Measurements from ENCODE around the gene MAFB.

Gene MAFB

DNA sequence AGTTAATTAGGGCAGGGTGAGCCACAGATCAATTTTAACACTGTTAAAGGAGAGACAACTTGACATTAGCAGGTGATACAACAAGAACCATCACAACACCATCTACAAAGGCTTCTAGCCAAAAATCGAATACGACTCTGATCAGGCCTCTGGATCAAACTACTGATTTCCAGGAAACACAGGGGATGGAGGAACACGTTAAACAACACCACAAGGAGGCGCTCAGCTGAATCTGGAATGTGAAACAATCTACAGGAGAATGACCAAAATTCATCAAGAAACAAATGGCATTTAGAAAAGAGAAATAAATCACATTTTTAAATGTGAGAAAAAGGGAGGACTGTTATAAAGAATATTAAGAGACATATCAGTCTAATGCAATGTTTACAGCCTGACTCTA, 13.5 kb upstream of the MAFB start:
- Histone ChIP-seq H3K9me3 (ENCODE audit: control insufficient read depth, insufficient read depth, low read length) (0 out of 2 replicates have a peak, but pooled peaks cover 4% of the 10 kb centered on the region), H3K4me1 (ENCODE audit: control insufficient read depth, insufficient read depth, low read length) (no peaks in the 10 kb centered on the region), H3K27me3 (ENCODE audit: control insufficient read depth, insufficient read depth, low read length) (peaks cover 14% of the 10 kb centered on the region), H3K9ac (ENCODE audit: low read depth, low read length) (no peak overlapping the region), H3K4me3 (ENCODE audit: low read depth, low read length) (no peak overlapping the region), H3K36me3 (ENCODE audit: control insufficient read depth, insufficient read depth, low read length) (no peaks in the 10 kb centered on the region), H3K27ac (ENCODE audit: low read depth, low read length) (no peak overlapping the region)

DNA sequence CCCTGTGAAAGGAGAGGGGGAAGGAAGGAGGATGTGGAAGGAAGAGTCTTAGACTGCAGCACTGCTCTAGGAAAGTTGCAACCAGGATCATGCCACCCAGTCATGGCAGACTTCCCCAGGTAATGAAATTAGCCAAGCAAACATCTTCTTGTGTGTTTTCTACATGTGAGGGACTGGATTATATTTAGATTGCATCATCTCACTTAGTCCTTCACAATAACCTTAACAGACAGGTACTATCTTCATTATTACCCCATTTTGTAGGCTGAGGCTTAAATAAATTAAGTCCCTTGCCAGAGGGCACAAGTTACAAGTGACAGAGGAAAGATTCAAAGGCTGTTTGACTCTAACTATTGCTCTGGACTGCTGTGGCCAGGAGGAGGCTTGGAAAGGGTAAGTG, 9.7 kb upstream of the MAFB start:
- Histone ChIP-seq H3K4me1 (ENCODE audit: control insufficient read depth, insufficient read depth, low read length) (no peaks in the 10 kb centered on the region), H3K4me3 (ENCODE audit: low read depth, low read length) (no peak overlapping the region), H3K9me3 (ENCODE audit: control insufficient read depth, insufficient read depth, low read length) (0 out of 2 replicates have a peak, but pooled peaks cover 4% of the 10 kb centered on the region), H3K9ac (ENCODE audit: low read depth, low read length) (no peak overlapping the region), H3K27ac (ENCODE audit: low read depth, low read length) (no peak overlapping the region), H3K36me3 (ENCODE audit: control insufficient read depth, insufficient read depth, low read length) (no peaks in the 10 kb centered on the region), H3K27me3 (ENCODE audit: control insufficient read depth, insufficient read depth, low read length) (peaks cover 52% of the 10 kb centered on the region)

DNA sequence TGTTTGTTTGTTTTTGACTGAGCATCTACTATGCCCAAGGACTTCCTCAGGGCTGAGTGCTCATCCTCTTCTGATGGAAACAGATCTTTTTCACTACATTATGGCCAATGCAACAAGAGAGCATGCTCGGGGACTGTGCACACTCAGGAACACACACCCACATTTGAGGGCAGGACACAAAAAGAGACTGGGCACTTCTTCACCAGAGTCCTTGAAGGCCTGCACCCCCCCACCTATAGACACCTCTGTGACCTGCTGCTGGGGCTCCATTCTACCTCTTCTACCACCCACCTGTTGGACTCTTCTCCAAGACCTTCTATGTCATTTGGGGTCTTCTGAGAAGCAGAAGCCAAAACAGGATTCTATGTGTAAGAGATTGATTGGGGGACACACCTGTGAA, 9.2 kb upstream of the MAFB start:
- H3K4me1 ChIP-seq (ENCODE audit: control insufficient read depth, insufficient read depth, low read length): no peaks in the 10 kb centered on the region
- H3K27me3 ChIP-seq (ENCODE audit: control insufficient read depth, insufficient read depth, low read length): peaks cover 56% of the 10 kb centered on the region

DNA sequence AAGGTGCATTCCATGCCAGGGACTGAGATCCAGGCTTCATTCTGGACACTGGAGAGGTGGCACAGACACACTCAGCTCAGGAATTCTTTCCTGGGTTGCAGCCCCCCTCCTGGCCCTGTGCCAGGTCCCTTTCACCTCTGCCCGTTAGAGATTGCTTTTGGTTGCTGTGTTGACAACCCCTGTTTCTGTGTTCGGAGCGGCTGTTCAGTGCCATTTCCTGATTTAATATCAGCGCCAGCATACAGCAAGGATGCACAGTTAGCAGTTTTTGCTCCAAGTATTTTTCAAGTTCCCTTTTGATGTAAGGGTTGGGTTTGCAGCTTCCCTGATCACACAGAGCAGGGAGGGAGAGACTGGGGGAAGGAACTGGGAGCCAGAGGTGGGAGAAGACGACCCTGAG, 8.5 kb upstream of the MAFB start:
- Histone ChIP-seq H3K27me3 (ENCODE audit: control insufficient read depth, insufficient read depth, low read length) (peaks cover 64% of the 10 kb centered on the region), H3K9me3 (ENCODE audit: control insufficient read depth, insufficient read depth, low read length) (0 out of 2 replicates have a peak, but pooled peaks cover 3% of the 10 kb centered on the region), H3K36me3 (ENCODE audit: control insufficient read depth, insufficient read depth, low read length) (no peaks in the 10 kb centered on the region), H3K4me1 (ENCODE audit: control insufficient read depth, insufficient read depth, low read length) (no peaks in the 10 kb centered on the region; the same call in 1 of the 2 replicates), H3K27ac (ENCODE audit: low read depth, low read length) (no peak overlapping the region), H3K9ac (ENCODE audit: low read depth, low read length) (no peak overlapping the region), H3K4me3 (ENCODE audit: low read depth, low read length) (no peak overlapping the region)

More for the DNA sequence above, 9.2 kb upstream of the MAFB start:
- Histone ChIP-seq H3K9me3 (ENCODE audit: control insufficient read depth, insufficient read depth, low read length) (0 out of 2 replicates have a peak, but pooled peaks cover 4% of the 10 kb centered on the region), H3K36me3 (ENCODE audit: control insufficient read depth, insufficient read depth, low read length) (no peaks in the 10 kb centered on the region), H3K9ac (ENCODE audit: low read depth, low read length) (no peak overlapping the region), H3K27ac (ENCODE audit: low read depth, low read length) (no peak overlapping the region), H3K4me3 (ENCODE audit: low read depth, low read length) (no peak overlapping the region)

DNA sequence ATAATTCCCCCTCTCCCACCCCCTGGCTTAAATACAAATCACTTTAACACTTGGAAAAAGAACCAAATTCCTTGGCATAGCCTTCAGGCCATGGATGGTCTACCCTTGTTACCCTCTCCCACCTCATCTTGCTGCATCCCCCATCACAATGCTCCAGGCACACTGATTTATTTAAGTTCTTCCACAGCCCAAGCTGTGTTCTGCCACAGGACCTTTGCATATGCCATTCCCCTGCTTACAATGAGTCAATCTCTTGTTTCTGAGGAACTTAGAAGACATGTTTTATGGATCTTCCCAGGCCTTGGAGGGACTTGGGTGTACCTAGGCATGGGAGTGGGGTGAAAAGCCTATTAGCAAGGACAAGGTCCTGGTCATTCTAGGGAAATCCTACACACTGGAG, 6.2 kb upstream of the MAFB start:
- Histone ChIP-seq H3K27ac (ENCODE audit: low read depth, low read length) (no peak overlapping the region), H3K9me3 (ENCODE audit: control insufficient read depth, insufficient read depth, low read length) (no peaks in the 10 kb centered on the region), H3K27me3 (ENCODE audit: control insufficient read depth, insufficient read depth, low read length) (peaks cover 87% of the 10 kb centered on the region), H3K4me1 (ENCODE audit: control insufficient read depth, insufficient read depth, low read length) (peaks cover 12% of the 10 kb centered on the region; the same call in 1 of the 2 replicates), H3K9ac (ENCODE audit: low read depth, low read length) (no peak overlapping the region), H3K4me3 (ENCODE audit: low read depth, low read length) (no peak overlapping the region), H3K36me3 (ENCODE audit: control insufficient read depth, insufficient read depth, low read length) (no peaks in the 10 kb centered on the region)

DNA sequence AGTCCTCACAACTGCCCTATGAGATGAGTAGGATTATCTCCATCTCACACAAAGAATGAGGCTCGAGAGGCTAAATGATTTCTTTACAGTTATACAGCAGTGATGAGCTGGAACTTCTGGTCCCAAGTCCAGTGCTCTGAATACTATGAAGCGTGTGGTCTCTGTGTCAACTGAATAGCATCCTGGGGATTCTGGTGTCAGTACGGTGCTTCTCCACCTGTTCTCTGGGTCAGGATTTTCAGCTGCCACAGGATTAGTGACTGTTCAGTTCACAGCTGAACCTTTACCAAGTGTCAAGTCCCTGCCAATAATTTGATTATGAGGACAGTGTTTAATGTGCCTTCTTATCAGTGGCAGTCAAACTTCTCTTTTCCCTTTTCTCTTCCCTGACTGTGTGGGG, 5.2 kb upstream of the MAFB start:
- no peak overlapping the region for H3K9ac ChIP-seq (ENCODE audit: low read depth, low read length)
- no peaks in the 10 kb centered on the region for H3K9me3 ChIP-seq (ENCODE audit: control insufficient read depth, insufficient read depth, low read length)
- no peak overlapping the region for H3K4me3 ChIP-seq (ENCODE audit: low read depth, low read length)

DNA sequence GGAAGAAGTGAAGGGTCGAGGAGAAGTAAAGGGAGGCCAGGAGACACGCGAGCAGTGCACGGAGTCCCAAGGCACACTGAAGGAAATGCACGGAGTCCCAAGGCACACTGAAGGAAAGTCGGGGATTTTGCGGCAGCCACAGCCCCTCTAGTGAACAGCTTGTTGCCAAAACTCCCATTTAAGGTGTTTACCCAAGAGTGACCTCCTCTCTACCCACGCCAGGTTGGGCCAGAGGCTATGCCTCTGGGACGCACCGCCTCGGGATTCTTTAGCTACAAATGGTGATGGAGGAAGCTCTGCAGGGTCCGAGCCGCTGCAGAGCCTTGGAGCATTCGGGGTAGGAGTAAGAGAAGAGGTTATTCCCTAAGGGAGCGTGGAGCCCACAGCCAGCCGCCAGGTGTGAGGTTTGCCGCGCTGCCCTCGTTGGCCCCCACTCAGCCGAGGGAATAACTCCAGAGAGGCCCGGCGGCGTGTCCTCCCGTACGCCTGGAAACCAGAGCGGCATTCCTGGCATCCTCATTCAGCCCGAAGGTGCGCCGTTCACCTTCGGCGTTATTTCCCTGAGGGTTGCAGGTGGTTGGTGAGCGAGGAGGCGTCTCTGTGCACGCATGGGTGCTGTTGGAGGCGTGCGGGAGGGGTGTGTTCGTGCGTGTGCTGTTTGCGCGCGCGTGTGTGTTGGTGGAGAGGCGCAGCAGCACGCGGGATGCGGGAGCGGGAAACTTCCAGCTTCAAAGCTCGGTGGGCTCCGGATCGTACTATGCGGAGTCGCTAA, 3.4 kb upstream of the MAFB start:
- Histone ChIP-seq H3K9ac (ENCODE audit: low read depth, low read length) (no peak overlapping the region), H3K4me3 (ENCODE audit: low read depth, low read length) (peak overlapping the region; percentile 31), H3K27me3 (ENCODE audit: control insufficient read depth, insufficient read depth, low read length) (peaks cover 100% of the 10 kb centered on the region)

More for the DNA sequence above, 5.2 kb upstream of the MAFB start:
- Histone ChIP-seq H3K36me3 (ENCODE audit: control insufficient read depth, insufficient read depth, low read length) (no peaks in the 10 kb centered on the region), H3K27me3 (ENCODE audit: control insufficient read depth, insufficient read depth, low read length) (peaks cover 94% of the 10 kb centered on the region), H3K4me1 (ENCODE audit: control insufficient read depth, insufficient read depth, low read length) (peaks cover 12% of the 10 kb centered on the region; the same call in 1 of the 2 replicates), H3K27ac (ENCODE audit: low read depth, low read length) (no peak overlapping the region)

DNA sequence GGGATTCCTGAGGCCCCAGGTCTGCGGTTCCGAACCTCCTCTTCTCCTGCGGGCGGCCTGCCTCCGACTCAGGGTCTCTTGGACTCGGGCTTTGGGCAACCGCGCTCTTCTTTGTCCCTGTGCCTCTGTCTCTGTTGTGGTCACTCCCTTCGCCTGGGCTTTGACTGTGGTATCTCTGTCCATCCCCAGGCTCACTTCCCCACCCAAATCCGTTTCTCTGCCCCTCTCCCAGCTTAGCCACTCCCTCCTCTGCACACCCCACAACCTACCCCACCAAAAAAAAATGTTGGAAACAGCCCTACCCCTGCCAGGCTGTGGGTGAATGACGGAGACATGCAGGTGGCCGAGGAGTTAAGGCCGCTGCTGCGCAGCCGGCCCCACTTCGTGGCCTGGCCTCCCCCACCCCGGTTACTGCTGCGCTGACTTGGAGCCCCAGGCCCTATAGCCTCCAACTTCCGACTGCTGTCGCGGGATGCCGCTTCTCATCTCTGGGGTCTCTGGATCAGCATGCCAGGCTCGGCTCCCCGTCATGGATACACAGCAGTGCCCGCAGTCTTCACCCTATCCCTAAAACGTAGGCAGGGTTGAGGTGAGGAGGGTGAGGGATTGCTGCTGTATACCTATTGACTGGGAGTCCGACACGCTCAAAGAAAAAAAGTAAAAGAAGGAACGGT, 2.7 kb upstream of the MAFB start:
- no peak overlapping the region for H3K9ac ChIP-seq (ENCODE audit: low read depth, low read length)
- H3K27ac ChIP-seq (ENCODE audit: low read depth, low read length): no peak overlapping the region
- peaks cover 19% of the 10 kb centered on the region for H3K4me1 ChIP-seq (ENCODE audit: control insufficient read depth, insufficient read depth, low read length)
- no peaks in the 10 kb centered on the region for H3K36me3 ChIP-seq (ENCODE audit: control insufficient read depth, insufficient read depth, low read length)
- no peaks in the 10 kb centered on the region for H3K9me3 ChIP-seq (ENCODE audit: control insufficient read depth, insufficient read depth, low read length)
- H3K4me3 ChIP-seq (ENCODE audit: low read depth, low read length): peak overlapping the region; percentile 31
- peaks cover 100% of the 10 kb centered on the region for H3K27me3 ChIP-seq (ENCODE audit: control insufficient read depth, insufficient read depth, low read length)

More for the DNA sequence above, 3.4 kb upstream of the MAFB start:
- no peak overlapping the region for H3K27ac ChIP-seq (ENCODE audit: low read depth, low read length)
- H3K9me3 ChIP-seq (ENCODE audit: control insufficient read depth, insufficient read depth, low read length): no peaks in the 10 kb centered on the region
- no peaks in the 10 kb centered on the region for H3K36me3 ChIP-seq (ENCODE audit: control insufficient read depth, insufficient read depth, low read length)
- peaks cover 13% of the 10 kb centered on the region for H3K4me1 ChIP-seq (ENCODE audit: control insufficient read depth, insufficient read depth, low read length)

DNA sequence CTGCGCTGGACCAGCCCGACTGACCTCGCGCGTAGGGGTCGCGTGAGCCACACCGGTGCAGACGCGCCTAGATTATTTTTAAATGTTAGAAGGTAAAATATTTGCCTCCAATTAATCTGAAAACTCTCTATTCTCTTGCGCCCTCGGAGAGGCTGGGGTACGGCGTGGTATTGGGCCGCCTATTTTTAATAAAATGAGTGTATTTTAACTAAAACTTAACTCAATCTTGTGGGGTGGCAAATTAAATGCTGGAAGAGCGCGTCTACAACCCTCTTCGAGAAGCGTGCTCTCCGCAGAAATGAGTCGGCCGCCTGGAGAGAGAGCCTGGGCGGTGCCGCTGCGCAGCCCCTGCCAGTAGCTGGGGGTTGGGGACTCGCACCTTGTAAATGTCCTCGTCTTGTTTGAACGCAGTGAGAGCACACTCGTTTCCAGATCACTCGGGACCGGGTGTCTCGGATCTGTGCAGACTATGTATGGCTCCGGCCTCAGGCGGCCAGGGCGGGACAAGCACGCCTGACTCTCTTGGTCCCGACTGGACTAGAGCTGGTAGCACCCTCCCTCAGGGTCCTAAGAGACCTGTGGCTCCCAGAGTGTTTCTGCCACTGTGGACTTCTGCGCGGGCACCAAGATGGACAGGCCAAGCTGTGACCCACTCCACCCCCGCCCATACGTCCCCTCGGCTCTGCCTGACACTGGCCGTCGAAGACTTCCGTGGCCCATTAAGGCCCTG, 2.0 kb upstream of the MAFB start:
- Histone ChIP-seq H3K27ac (ENCODE audit: low read depth, low read length) (no peak overlapping the region), H3K4me3 (ENCODE audit: low read depth, low read length) (peak overlapping the region; percentile 69; the same call in 1 of the 2 replicates), H3K4me1 (ENCODE audit: control insufficient read depth, insufficient read depth, low read length) (peaks cover 25% of the 10 kb centered on the region), H3K9me3 (ENCODE audit: control insufficient read depth, insufficient read depth, low read length) (no peaks in the 10 kb centered on the region), H3K27me3 (ENCODE audit: control insufficient read depth, insufficient read depth, low read length) (peaks cover 100% of the 10 kb centered on the region), H3K36me3 (ENCODE audit: control insufficient read depth, insufficient read depth, low read length) (no peaks in the 10 kb centered on the region), H3K9ac (ENCODE audit: low read depth, low read length) (no peak overlapping the region)

DNA sequence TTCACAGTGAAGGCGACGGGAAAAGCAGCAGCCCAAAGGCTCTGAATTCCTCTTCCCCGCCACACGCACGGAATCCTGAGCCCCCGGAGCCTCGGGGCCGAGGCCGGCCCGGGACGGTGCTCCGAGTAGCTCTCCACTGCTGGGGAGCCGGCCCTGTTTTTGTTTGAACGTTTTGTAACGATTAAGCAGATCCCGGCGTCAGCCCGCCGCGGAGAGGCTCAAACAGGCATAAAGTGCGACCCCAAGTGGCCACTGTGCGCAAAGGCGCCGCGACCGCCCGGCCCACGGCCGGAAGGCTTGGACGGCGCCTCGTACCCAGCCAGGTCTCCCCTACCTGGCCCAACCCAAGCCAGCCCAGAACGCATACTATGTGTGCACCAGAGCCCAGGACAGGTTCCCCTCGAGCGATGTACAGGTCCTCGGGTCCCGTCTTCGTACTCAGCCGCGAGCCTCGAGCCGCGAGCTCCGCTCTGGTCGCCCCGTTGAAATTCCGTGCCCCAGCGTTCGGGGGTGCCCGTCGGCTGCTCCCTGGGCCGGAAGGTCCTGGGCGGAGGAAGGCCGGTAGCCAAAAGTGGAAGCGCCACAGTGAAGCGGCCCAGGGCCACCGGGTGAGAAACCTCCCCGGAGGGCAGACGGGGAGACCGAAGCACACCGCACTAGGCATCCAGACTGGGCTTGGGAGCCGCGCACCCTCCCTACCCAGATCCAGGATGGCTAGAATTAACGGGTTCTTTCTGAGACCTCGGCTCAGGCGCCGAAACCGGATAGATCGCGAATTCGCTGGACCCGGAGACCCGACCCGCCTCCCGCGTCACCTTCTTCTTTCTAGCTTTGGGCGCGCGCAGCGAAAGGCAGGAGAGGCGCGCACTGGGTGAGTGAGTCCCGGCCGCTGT, 1.2 kb upstream of the MAFB start:
- H3K9me3 ChIP-seq (ENCODE audit: control insufficient read depth, insufficient read depth, low read length): no peaks in the 10 kb centered on the region
- H3K36me3 ChIP-seq (ENCODE audit: control insufficient read depth, insufficient read depth, low read length): no peaks in the 10 kb centered on the region
- no peak overlapping the region for H3K9ac ChIP-seq (ENCODE audit: low read depth, low read length)
- H3K4me3 ChIP-seq (ENCODE audit: low read depth, low read length): peak overlapping the region; percentile 69
- peaks cover 100% of the 10 kb centered on the region for H3K27me3 ChIP-seq (ENCODE audit: control insufficient read depth, insufficient read depth, low read length)
- no peak overlapping the region for H3K27ac ChIP-seq (ENCODE audit: low read depth, low read length)
- peaks cover 27% of the 10 kb centered on the region for H3K4me1 ChIP-seq (ENCODE audit: control insufficient read depth, insufficient read depth, low read length)
